ENCODE measurements around the gene PIK3AP1.

The PIK3AP1 gene

DNA sequence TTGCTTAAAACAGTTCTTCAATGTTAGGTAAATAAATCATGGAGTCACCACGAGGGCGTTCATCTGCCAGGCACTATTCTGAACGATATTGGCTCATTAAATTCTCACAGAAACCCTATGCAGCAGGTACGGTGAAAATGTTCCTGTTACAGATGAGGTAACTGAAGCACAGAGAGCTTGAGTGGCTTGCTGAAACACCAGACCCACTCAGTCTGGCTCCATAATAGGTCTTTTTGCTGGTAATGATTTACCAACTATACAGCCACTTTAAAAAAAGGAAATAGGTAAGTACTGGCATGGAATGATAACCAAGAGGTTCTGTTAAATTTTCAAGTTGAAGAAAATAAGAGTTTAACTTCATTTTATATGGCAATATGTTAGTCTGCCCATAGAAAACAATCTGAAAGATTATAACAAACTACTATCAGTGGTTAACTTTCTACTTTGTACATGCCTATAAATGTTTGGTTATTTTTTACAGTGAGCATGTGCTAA is 132.2 kb downstream of the PIK3AP1 start:
- DNase-seq (ENCODE audit: low read depth in 1 of 2, low spot score in 1 of 2): no peak
- H3K4me3 ChIP-seq (replicated peaks; ENCODE audit: insufficient read depth, low read length): no peak overlapping the region
- H3K27ac ChIP-seq (replicated peaks): peak overlapping the region; percentile 90
- no peaks in the 10 kb centered on the region for H3K27me3 ChIP-seq (ENCODE audit: insufficient read depth, poor library complexity, severe bottlenecking)
- TF ChIP-seq, protein P1, sequence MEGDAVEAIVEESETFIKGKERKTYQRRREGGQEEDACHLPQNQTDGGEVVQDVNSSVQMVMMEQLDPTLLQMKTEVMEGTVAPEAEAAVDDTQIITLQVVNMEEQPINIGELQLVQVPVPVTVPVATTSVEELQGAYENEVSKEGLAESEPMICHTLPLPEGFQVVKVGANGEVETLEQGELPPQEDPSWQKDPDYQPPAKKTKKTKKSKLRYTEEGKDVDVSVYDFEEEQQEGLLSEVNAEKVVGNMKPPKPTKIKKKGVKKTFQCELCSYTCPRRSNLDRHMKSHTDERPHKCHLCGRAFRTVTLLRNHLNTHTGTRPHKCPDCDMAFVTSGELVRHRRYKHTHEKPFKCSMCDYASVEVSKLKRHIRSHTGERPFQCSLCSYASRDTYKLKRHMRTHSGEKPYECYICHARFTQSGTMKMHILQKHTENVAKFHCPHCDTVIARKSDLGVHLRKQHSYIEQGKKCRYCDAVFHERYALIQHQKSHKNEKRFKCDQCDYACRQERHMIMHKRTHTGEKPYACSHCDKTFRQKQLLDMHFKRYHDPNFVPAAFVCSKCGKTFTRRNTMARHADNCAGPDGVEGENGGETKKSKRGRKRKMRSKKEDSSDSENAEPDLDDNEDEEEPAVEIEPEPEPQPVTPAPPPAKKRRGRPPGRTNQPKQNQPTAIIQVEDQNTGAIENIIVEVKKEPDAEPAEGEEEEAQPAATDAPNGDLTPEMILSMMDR (IDR thresholded peaks at IDR 0.05; ENCODE audit: insufficient read depth, low read length): no peak
- TF ChIP-seq GABPA (IDR thresholded peaks at IDR 0.05; ENCODE audit: low read depth) (no peak), SPI1 (IDR thresholded peaks at IDR 0.05; ENCODE audit: borderline replicate concordance, low read depth) (no peak), POLR2AphosphoS5 (IDR thresholded peaks at IDR 0.05; ENCODE audit: low read depth) (no peak)
- TF ChIP-seq, protein P2, sequence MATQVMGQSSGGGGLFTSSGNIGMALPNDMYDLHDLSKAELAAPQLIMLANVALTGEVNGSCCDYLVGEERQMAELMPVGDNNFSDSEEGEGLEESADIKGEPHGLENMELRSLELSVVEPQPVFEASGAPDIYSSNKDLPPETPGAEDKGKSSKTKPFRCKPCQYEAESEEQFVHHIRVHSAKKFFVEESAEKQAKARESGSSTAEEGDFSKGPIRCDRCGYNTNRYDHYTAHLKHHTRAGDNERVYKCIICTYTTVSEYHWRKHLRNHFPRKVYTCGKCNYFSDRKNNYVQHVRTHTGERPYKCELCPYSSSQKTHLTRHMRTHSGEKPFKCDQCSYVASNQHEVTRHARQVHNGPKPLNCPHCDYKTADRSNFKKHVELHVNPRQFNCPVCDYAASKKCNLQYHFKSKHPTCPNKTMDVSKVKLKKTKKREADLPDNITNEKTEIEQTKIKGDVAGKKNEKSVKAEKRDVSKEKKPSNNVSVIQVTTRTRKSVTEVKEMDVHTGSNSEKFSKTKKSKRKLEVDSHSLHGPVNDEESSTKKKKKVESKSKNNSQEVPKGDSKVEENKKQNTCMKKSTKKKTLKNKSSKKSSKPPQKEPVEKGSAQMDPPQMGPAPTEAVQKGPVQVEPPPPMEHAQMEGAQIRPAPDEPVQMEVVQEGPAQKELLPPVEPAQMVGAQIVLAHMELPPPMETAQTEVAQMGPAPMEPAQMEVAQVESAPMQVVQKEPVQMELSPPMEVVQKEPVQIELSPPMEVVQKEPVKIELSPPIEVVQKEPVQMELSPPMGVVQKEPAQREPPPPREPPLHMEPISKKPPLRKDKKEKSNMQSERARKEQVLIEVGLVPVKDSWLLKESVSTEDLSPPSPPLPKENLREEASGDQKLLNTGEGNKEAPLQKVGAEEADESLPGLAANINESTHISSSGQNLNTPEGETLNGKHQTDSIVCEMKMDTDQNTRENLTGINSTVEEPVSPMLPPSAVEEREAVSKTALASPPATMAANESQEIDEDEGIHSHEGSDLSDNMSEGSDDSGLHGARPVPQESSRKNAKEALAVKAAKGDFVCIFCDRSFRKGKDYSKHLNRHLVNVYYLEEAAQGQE (IDR thresholded peaks at IDR 0.05; ENCODE audit: insufficient replicate concordance, low read depth): no peak

DNA sequence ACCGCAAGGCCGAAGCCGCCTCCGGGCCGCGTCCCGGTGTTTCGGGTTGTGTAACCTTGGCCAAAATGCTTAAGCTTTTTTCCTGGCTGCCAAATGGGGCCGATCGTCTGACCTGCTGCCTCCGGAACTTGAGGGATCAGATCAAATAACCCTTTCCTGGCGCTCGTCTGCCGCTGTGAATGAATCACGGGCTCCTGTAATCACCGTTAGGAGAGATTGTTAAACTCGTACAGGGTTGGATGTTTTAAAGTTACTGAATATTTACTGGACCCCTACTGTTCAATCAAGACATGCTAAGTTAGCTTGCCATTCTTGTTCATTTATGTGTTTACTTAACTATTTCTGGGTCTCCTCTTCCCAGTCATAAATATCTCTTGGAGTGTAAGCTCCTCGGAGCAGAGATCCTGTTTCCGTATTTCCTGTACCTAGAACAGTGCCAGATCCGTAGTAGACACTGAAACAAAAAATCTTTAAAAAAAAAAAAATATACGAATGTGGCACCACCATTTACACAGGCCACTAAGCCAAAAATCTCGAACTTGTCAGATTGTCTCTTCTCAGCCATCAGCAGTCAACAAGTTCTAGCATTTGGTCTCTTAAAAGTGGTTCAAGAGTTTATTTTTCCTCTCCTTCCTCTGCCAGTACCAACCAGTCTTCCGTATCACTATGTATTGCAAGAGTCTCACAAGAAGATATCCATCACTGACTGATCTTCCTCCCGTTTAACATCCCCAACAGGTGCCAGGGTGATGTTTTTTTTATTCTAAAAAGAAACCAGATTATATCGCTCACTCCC is 132.9 kb downstream of the PIK3AP1 start:
- peak in 1 of 2 experiments; percentile 42 for DNase-seq (ENCODE audit: low read depth in 1 of 2, low spot score in 1 of 2)
- TF ChIP-seq, protein P1 (IDR thresholded peaks at IDR 0.05; ENCODE audit: insufficient read depth, low read length): no peak
- no peak for TF ChIP-seq SPI1 (IDR thresholded peaks at IDR 0.05; ENCODE audit: borderline replicate concordance, low read depth)
- TF ChIP-seq POLR2AphosphoS5 (IDR thresholded peaks at IDR 0.05; ENCODE audit: low read depth): no peak
- no peak for TF ChIP-seq GABPA (IDR thresholded peaks at IDR 0.05; ENCODE audit: low read depth)
- TF ChIP-seq, protein P2 (IDR thresholded peaks at IDR 0.05; ENCODE audit: insufficient replicate concordance, low read depth): no peak
- peak overlapping the region; percentile 38 for H3K4me3 ChIP-seq (replicated peaks; ENCODE audit: insufficient read depth, low read length)
- peak overlapping the region; percentile 90 for H3K27ac ChIP-seq (replicated peaks)
- no peaks in the 10 kb centered on the region for H3K27me3 ChIP-seq (ENCODE audit: insufficient read depth, poor library complexity, severe bottlenecking)

DNA sequence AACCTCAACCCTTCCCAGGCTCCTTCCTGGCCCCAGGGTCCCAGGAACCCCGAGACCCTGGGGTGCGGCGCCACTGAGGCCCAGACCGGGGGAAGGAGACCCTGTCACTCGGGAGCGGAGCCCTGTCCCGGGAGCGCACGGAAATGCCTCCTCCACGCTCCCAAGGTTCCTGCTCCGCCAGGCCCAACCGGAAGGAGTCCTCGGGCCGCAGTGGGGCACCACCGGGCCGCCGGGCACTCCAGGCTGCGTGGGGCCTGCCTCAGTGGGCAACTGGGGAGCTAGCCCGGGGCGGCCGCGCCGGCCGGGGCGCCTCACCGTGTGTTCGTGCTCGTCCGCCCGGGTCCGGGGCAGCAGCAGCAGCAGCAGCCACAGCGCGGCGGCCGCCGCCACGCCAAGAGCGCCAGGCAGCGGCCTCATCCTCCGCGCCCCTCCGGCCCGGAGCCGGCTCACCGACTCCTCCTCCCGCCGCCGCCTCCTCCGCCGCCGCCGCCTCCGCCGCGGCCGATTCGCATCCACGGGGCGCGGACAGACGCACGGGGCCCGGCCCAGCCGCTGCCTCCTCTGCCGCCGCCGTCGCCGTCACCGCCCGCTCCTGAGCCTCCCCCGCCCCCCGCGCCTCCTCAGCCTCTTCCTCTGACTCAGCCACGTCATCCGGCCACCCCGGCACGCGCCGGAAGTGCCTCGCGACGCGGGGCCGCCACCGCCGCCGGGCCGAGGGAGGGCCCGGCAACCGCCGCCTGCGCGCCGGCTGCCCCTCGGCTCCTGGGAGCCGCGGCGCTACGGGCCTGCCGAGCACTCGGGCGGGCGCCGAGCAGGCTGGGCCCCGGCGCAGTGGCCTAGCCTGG is 133.7 kb downstream of the PIK3AP1 start, which contains the start of gene TM9SF3:
TSS of gene TM9SF3 (minus strand) at position 594 of the 845 bp plus-strand sequence. CDS start at position 417, 177 bp downstream.
- peak; percentile 69 to 90 for DNase-seq (ENCODE audit: low read depth in 1 of 2, low spot score in 1 of 2)
- Histone ChIP-seq H3K27ac (replicated peaks) (peak within 1 kb of the TSS; percentile 90), H3K4me3 (replicated peaks; ENCODE audit: insufficient read depth, low read length) (peak within 1 kb of the TSS; percentile 95), H3K27me3 (ENCODE audit: insufficient read depth, poor library complexity, severe bottlenecking) (no peaks in the 10 kb centered on the region)
- peak; percentile 89 for TF ChIP-seq GABPA (IDR thresholded peaks at IDR 0.05; ENCODE audit: low read depth)
- TF ChIP-seq SPI1 (IDR thresholded peaks at IDR 0.05; ENCODE audit: borderline replicate concordance, low read depth): no peak
- TF ChIP-seq, protein P1 (IDR thresholded peaks at IDR 0.05; ENCODE audit: insufficient read depth, low read length): no peak
- 0 out of 2 replicates have a peak, but pooled peaks have one; percentile 69 for TF ChIP-seq POLR2AphosphoS5 (IDR thresholded peaks at IDR 0.05; ENCODE audit: low read depth)
- TF ChIP-seq, protein P2 (IDR thresholded peaks at IDR 0.05; ENCODE audit: insufficient replicate concordance, low read depth): no peak
